Smooth muscle cell (in vitro differentiated cells): ENCODE measurements around the gene SH3D19. TPM values are rescaled to one million over a fixed set of nuclear protein-coding genes. Genes with fewer than 3 reads are reported as not detected.
"Not testable (repeated sequence)": the region's sequence is repeated elsewhere in the genome, so short reads cannot be mapped to it uniquely, and the experiment has no call there.

Source experiments
- DNase-seq: peaks from one replicate; lab custom pipeline; 2025; ENCODE audit not compliant: unreplicated experiment; lab: John Stamatoyannopoulos, UW
- H2AFZ ChIP-seq: fragments of 200-600 bp; sonication (generic); 2 replicates; pipeline ENCODE4 v1.6.0; 2016; ENCODE audit warnings: antibody characterized with exemption, low read depth, mild to moderate bottlenecking
- H3F3A ChIP-seq: fragments of 200-600 bp; sonication (generic); 2 replicates; pipeline ENCODE4 v1.6.0; 2017; ENCODE audit warnings: antibody characterized with exemption, low read depth
- H3K27ac ChIP-seq: fragments of 200-600 bp; sonication (generic); 2 replicates; pipeline ENCODE4 v1.5.1; 2016; ENCODE audit warnings: low read depth, mild to moderate bottlenecking
- H3K27me3 ChIP-seq: fragments of 200-600 bp; sonication (generic); 2 replicates; pipeline ENCODE4 v1.6.1; 2016; ENCODE audit warnings: low read depth, mild to moderate bottlenecking
- H3K36me3 ChIP-seq: fragments of 200-600 bp; sonication (generic); 2 replicates; pipeline ENCODE4 v1.5.1; 2016; ENCODE audit warnings: low read depth
- H3K4me1 ChIP-seq: fragments of 200-600 bp; sonication (generic); 2 replicates; pipeline ENCODE4 v1.5.1; 2016; ENCODE audit warnings: low read depth
- H3K4me2 ChIP-seq: fragments of 200-600 bp; sonication (generic); 2 replicates; pipeline ENCODE4 v1.6.0; 2016; ENCODE audit warnings: mild to moderate bottlenecking
- H3K4me3 ChIP-seq: fragments of 200-600 bp; sonication (generic); 2 replicates; pipeline ENCODE4 v1.5.1; 2016; ENCODE audit warnings: mild to moderate bottlenecking
- H3K79me2 ChIP-seq: fragments of 200-600 bp; sonication (generic); 2 replicates; pipeline ENCODE4 v1.6.0; 2016; ENCODE audit warnings: low read depth, mild to moderate bottlenecking
- H3K9ac ChIP-seq: fragments of 200-600 bp; sonication (generic); 2 replicates; pipeline ENCODE4 v1.6.0; 2016; ENCODE audit warnings: low read depth
- H3K9me3 ChIP-seq: fragments of 200-600 bp; sonication (generic); replicated peaks from 2 replicates; pipeline ENCODE4 v1.5.1; 2016; ENCODE audit warnings: low read depth
- H4K20me1 ChIP-seq: fragments of 200-600 bp; sonication (generic); 2 replicates; pipeline ENCODE4 v1.6.0; 2016; ENCODE audit warnings: low read depth
- CTCF ChIP-seq: fragments of 200-600 bp; sonication (generic); IDR thresholded peaks from 2 replicates; pipeline ENCODE4 v1.5.1; 2017; ENCODE audit warnings: borderline replicate concordance, mild to moderate bottlenecking, antibody characterized with exemption; ENCODE audit not compliant: insufficient read depth, poor library complexity, severe bottlenecking
- WGBS: methylation state at CpG from one replicate; pipeline ENCODE4 v1.1.7; 2016; ENCODE audit warnings: low lambda C conversion rate; 5-methylcytosine and 5-hydroxymethylcytosine counted together
- polyA plus RNA-seq: library from polyadenylated mRNA; unstranded; fragments of >200 nt; fragmentation: Nextera tagmentation; extraction: Ambion mirVana; gene quantifications from 2 replicates; pipeline ENCODE4 v1.2.1, GENCODE V29; 2016
- total RNA-seq: library from RNA; depleted of rRNA; stranded (reverse); fragments of >200 nt; gene quantifications from 2 replicates; pipeline ENCODE4 v1.2.3, GENCODE V29; 2014

Gene SH3D19
- total and polyA plus RNA-seq, 2 experiments from 2014 or later = 7.9 to 20.3 TPM

GRCh38 chr4:151143162-151143561, 182.2 kb downstream of the SH3D19 start:
- no peak overlapping the region for H3K4me2 ChIP-seq
- no peaks in the 10 kb centered on the region for H4K20me1 ChIP-seq
- no peak overlapping the region for H2AFZ ChIP-seq
- WGBS = 82% methylated on average over 2 of the region's 2 CpGs
- no peaks in the 10 kb centered on the region for H3K79me2 ChIP-seq
- H3K9me3 ChIP-seq = no peaks in the 10 kb centered on the region
- H3K9ac ChIP-seq = no peak overlapping the region
- no peaks in the 10 kb centered on the region for H3K27me3 ChIP-seq
- TF ChIP-seq CTCF = no peak
- H3K4me3 ChIP-seq = no peak overlapping the region
- H3K27ac ChIP-seq = no peak overlapping the region
- no peak for DNase-seq
- H3K36me3 ChIP-seq = no peaks in the 10 kb centered on the region
- no peaks in the 10 kb centered on the region for H3F3A ChIP-seq
- no peaks in the 10 kb centered on the region for H3K4me1 ChIP-seq

GRCh38 chr4:151142758-151143157, 182.6 kb downstream of the SH3D19 start:
- Histone ChIP-seq H3K4me2 (no peak overlapping the region), H3K79me2 (no peaks in the 10 kb centered on the region), H3K4me3 (no peak overlapping the region), H3K27ac (no peak overlapping the region), H2AFZ (no peak overlapping the region), H3K4me1 (no peaks in the 10 kb centered on the region), H3K9ac (no peak overlapping the region), H3K36me3 (no peaks in the 10 kb centered on the region), H3F3A (no peaks in the 10 kb centered on the region), H3K9me3 (no peaks in the 10 kb centered on the region), H4K20me1 (no peaks in the 10 kb centered on the region), H3K27me3 (no peaks in the 10 kb centered on the region)
- TF ChIP-seq CTCF = no peak
- 93% methylated on average over 1 of the region's 1 CpG for WGBS
- no peak for DNase-seq

DNA sequence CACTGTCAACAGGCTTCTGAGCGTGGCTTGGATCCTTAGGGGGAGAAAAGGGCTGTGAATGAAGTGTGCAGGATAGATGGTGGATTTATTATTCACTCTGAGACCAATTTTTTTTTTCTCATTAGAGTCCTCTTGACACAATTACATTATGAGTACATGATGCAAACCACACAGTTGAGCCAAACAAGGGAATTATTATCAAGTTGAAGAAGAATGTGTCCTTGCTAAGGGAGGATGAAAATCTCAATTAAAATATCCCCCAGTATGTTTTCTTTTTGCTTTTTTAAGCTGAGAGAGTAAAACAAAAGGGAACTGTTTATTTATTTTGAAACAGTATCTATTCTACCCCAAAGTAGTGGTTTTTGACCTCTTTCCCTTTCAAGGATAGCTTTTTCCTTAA, 185.6 kb downstream of the SH3D19 start:
- no peaks in the 10 kb centered on the region for H4K20me1 ChIP-seq
- H3K4me3 ChIP-seq = no peak overlapping the region
- H3K4me2 ChIP-seq = no peak overlapping the region
- no peaks in the 10 kb centered on the region for H3F3A ChIP-seq
- no peak for TF ChIP-seq CTCF
- no peaks in the 10 kb centered on the region for H3K27me3 ChIP-seq
- no peaks in the 10 kb centered on the region for H3K79me2 ChIP-seq
- H3K27ac ChIP-seq = no peak overlapping the region
- no peaks in the 10 kb centered on the region for H3K36me3 ChIP-seq
- 96% methylated on average over 1 of the region's 1 CpG for WGBS
- DNase-seq = no peak
- no peaks in the 10 kb centered on the region for H3K4me1 ChIP-seq
- no peaks in the 10 kb centered on the region for H3K9me3 ChIP-seq
- no peak overlapping the region for H2AFZ ChIP-seq
- no peak overlapping the region for H3K9ac ChIP-seq

- H3K4me1 ChIP-seq, H3K27ac ChIP-seq, DNase-seq, H3K4me3 ChIP-seq, H3K27me3 ChIP-seq, H4K20me1 ChIP-seq, H3K9ac ChIP-seq, H2AFZ ChIP-seq, H3K36me3 ChIP-seq, H3F3A ChIP-seq, H3K79me2 ChIP-seq, H3K9me3 ChIP-seq, H3K4me2 ChIP-seq: not testable (repeated sequence)
- WGBS = 99% methylated on average over 3 of the region's 3 CpGs
These were observed 189.4 kb downstream of the SH3D19 start for GRCh38 chr4:151136048-151136447.
